Right atrium auricular region (tissue), 2 donors: ENCODE data around the gene DDX31. TPM values are rescaled to one million over a fixed set of nuclear protein-coding genes. Genes with fewer than 3 reads are reported as not detected.

Experiments
- DNase-seq: peaks from one replicate; pipeline ENCODE4 v3.0.0-alpha.2; 2019; ENCODE audit warnings: low spot score
- H3K27ac ChIP-seq, 2 donors: fragments of 200-600 bp; sonication (generic); 1 replicate in 1 of 2; 2 replicates in 1 of 2; pipeline ENCODE4 v1.5.1; 2016 to 2019
- H3K27me3 ChIP-seq, 2 donors: fragments of 200-600 bp; sonication (generic); one replicate each; pipeline versions ENCODE4 v1.5.1 to v1.6.0; 2017 to 2019
- H3K36me3 ChIP-seq: fragments of 200-600 bp; sonication (generic); one replicate; pipeline ENCODE4 v1.5.1; 2016
- H3K4me1 ChIP-seq, 2 donors: fragments of 200-600 bp; sonication (generic); one replicate each; pipeline versions ENCODE4 v1.5.1 to v1.6.0; 2017 to 2019
- H3K4me3 ChIP-seq, 2 donors: fragments of 200-600 bp; sonication (generic); 1 replicate in 1 of 2; 2 replicates in 1 of 2; pipeline ENCODE4 v1.5.1; 2017 to 2019; ENCODE audit warnings: mild to moderate bottlenecking in 1 of 2, moderate library complexity in 1 of 2
- H3K9me3 ChIP-seq, 2 donors: fragments of 200-600 bp; sonication (generic); one replicate each; pipeline ENCODE4 v1.5.1; 2019
- total RNA-seq, 2 donors: library from RNA; depleted of rRNA; stranded (reverse); fragments of >200 nt; gene quantifications; one replicate each; pipeline ENCODE4 v1.1.0, GENCODE V29; 2016
- TF ChIP-seq, protein P1 (sequence below), 2 donors: fragments of 200-600 bp; sonication (generic); IDR thresholded peaks; one replicate each; pipeline ENCODE4 v1.5.1; 2019; ENCODE audit warnings: antibody characterized with exemption in 2 of 2

DDX31 gene
- total RNA-seq, 2 donors from 2014 or later: 4.6 to 6.0 TPM

DNA sequence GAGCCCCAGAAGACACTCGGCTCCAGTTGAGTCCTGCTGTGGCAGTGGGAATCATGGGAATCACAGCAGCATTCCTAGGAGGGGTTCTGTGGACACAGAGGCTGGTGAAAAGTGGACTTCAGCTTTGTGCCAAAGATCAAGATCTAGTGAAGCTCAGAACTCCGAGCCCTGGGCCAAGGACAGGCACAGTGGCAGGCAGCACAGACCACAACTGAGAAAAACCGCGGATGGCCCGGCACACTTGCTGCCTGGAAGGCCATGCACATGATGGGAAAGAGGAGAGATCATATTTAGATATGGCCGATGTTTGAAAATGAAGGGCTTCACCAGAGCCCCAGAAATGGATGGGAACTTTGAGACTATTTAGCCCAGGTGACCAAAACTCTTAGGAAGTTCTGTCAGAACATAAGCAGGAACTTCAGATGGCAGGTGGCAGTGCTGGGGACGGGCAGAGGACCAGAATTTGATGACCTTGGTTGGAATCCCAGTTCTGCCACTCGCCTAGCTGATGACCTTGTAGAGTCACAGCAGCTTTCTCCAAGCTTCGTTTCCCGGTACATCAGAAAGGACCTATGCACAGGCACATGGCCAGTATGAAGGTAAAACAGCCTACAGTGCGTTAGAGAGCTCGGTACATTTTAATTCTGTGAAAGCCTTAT is 69.3 kb downstream of the DDX31 start:
- H3K27me3 ChIP-seq: no peaks in the 10 kb centered on the region
- DNase-seq: no peak
- peaks cover 0 to 13% of the 10 kb centered on the region in 2 donors for H3K4me1 ChIP-seq
- H3K4me3 ChIP-seq: no peak overlapping the region
- peaks cover 3% of the 10 kb centered on the region for H3K36me3 ChIP-seq
- no peak overlapping the region for H3K27ac ChIP-seq
- TF ChIP-seq, protein P1, sequence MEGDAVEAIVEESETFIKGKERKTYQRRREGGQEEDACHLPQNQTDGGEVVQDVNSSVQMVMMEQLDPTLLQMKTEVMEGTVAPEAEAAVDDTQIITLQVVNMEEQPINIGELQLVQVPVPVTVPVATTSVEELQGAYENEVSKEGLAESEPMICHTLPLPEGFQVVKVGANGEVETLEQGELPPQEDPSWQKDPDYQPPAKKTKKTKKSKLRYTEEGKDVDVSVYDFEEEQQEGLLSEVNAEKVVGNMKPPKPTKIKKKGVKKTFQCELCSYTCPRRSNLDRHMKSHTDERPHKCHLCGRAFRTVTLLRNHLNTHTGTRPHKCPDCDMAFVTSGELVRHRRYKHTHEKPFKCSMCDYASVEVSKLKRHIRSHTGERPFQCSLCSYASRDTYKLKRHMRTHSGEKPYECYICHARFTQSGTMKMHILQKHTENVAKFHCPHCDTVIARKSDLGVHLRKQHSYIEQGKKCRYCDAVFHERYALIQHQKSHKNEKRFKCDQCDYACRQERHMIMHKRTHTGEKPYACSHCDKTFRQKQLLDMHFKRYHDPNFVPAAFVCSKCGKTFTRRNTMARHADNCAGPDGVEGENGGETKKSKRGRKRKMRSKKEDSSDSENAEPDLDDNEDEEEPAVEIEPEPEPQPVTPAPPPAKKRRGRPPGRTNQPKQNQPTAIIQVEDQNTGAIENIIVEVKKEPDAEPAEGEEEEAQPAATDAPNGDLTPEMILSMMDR (IDR thresholded peaks at IDR 0.05): no peak
- no peaks in the 10 kb centered on the region for H3K9me3 ChIP-seq

DNA sequence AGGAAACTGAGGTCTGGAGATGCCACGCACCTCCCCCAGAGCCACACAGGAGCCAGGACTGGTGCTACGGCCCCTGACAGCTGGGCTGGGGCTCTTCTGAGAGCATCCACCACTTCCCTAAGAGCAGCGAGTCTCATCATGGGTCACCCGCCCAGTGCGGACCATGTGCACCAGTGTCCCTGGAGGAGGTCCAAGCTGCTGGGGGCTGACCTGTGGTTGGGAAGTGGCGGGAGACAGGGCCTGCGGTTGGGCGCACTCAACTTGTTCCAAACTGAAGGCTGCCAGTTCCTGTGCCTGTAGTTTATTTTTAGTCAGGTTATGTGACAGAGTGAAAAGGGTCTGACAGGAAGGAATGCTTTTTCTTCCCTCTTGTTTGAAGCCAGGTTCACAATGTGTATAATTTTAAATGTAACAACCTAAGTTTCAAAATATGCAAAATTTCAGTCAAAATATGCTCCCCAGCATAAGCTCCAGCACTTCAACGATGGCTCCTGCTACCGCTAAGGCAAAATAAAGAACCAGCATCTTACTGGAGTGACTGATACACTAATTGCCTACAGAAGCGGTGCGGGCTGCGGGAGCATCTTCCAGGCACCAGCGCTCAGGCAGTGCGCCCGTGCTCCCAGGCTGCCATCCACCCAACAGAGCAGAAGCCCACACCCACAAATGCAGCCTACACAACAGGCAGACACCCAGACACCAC is 72.6 kb downstream of the DDX31 start:
- Histone ChIP-seq H3K36me3 (peaks cover 17% of the 10 kb centered on the region), H3K4me1 (peaks cover 0 to 13% of the 10 kb centered on the region in 2 donors), H3K27me3 (no peaks in the 10 kb centered on the region), H3K4me3 (no peak overlapping the region), H3K27ac (peak overlapping the region; percentile 74 to 78), H3K9me3 (no peaks in the 10 kb centered on the region)
- peak; percentile 69 for DNase-seq
- TF ChIP-seq, protein P1 (IDR thresholded peaks at IDR 0.05): no peak

DNA sequence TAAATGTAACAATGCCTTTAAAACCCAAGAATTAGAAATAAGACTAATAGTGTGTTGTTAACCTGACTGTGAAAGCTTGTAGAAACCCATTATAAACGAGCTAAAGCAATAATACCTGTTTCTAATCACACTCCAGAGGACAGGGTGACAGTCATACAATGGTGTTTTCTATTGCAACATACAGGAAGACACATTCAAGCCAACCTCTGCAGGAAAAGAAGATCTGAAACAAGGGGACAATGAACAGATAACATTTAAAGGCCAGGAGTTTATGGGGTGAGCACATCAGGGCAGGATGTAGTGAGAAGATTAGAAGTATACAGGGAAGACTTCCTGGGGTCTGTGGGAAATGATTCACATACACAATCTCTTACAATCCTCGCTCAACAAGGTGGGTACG is 73.6 kb downstream of the DDX31 start:
- peak overlapping the region in 1 of 2 donors; percentile 68 for H3K27ac ChIP-seq
- TF ChIP-seq, protein P1 (IDR thresholded peaks at IDR 0.05): no peak
- no peak for DNase-seq
- H3K9me3 ChIP-seq: no peaks in the 10 kb centered on the region
- peaks cover 17% of the 10 kb centered on the region for H3K36me3 ChIP-seq
- no peak overlapping the region for H3K4me3 ChIP-seq
- no peaks in the 10 kb centered on the region for H3K27me3 ChIP-seq
- peaks cover 0 to 13% of the 10 kb centered on the region in 2 donors for H3K4me1 ChIP-seq

DNA sequence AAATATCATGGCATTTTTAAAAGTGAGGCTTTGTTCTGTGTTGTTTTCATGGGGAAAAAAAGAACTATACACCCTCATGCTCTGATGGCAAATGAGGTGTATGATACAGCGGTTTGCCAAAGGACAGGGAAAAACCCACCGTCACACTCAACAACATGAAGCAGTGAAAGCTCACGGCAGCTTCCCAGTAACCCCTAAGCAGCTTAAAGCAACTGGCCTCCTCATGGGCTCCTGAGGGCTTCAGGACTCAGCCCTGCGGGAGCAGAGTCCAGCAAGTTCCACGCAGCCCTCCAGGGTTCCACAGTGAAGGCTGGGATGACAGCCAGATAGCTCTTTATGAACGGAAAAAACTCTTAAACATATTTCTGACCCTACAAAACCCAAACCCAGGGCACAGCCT is 74.5 kb downstream of the DDX31 start:
- peaks cover 0 to under 1% of the 10 kb centered on the region in 2 donors for H3K27me3 ChIP-seq
- H3K4me3 ChIP-seq: no peak overlapping the region
- H3K4me1 ChIP-seq: peaks cover 0 to 14% of the 10 kb centered on the region in 2 donors
- peaks cover 17% of the 10 kb centered on the region for H3K36me3 ChIP-seq
- H3K27ac ChIP-seq: no peak overlapping the region
- TF ChIP-seq, protein P1 (IDR thresholded peaks at IDR 0.05): no peak
- H3K9me3 ChIP-seq: no peaks in the 10 kb centered on the region
- DNase-seq: no peak

DNA sequence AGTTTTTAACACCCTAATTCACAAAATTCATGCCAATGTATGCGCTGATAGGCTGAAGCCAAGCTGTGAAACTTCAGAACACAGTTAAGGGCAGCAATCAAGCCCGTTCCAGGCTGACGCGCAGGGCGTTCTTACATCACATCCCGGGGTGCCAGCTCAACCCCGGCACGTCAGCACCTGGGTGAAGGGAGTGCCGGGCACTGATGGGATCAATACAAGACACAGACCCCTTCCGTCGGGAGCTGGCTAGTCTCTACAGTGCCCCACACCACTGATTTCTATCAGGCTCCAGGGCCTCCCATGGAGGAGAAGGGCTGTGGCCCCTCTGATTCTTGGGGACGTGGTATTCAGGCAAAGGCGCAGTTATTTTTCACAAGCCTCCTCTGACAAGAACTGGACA is 75.4 kb downstream of the DDX31 start:
- no peak overlapping the region for H3K27ac ChIP-seq
- no peak for DNase-seq
- H3K36me3 ChIP-seq: peaks cover 13% of the 10 kb centered on the region
- TF ChIP-seq, protein P1 (IDR thresholded peaks at IDR 0.05): no peak
- no peak overlapping the region for H3K4me3 ChIP-seq
- peaks cover 7 to 9% of the 10 kb centered on the region in 2 donors for H3K27me3 ChIP-seq
- no peaks in the 10 kb centered on the region for H3K9me3 ChIP-seq
- peaks cover 0 to 23% of the 10 kb centered on the region in 2 donors for H3K4me1 ChIP-seq
